GM19438 (cell line): Measurements from ENCODE around the gene CD40.
"Not testable (repeated sequence)": the region's sequence is repeated elsewhere in the genome, so short reads cannot be mapped to it uniquely, and the experiment has no call there.

Experiments
- ATAC-seq: cut with Tn5 transposase; IDR thresholded peaks from one replicate; pipeline ENCODE4 v1.9.1; 2021; ENCODE audit warnings: low read depth; ENCODE audit not compliant: unreplicated experiment

Gene CD40

DNA sequence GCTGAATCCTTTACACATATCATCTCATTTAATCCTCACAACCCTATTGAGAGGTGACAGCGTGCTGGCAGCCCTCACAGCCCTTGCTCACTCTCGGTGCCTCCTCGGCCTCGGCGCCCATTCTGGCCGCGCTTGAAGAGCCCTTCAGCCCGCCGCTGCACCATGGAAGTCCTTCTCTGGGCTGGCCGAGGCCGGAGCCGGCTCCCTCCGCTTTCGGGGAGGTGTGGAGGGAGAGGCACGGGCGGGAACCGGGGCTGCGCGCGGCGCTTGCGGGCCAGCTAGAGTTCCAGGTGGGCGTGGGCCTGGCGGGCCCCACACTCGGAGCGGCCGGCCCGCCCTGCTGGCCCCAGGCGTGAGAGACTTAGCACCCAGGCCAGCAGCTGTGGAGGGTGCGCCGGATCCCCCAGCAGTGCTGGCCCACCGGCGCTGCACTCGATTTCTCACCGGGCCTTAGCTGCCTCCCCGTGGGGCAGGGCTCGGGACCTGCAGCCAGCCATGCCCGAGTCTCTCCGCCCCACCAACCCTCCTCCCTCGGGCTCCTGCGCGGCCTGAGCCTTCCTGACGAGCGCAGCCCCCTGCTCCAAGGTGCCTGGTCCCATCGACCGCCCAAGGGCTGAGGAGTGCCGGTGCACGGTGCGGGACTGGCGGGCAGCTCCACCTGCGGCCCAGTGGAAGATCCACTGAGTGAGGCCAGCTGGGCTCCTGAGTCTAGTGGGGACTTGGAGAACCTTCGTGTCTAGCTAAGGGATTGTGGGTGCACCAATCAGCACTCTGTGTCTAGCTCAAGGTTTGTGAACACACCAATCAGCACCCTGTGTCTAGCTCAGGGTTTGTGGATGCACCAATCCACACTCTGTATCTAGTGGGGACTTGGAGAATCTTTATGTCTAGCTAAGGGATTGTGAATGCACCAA is 26.2 kb upstream of the CD40 start:
- not testable (repeated sequence) for ATAC-seq

DNA sequence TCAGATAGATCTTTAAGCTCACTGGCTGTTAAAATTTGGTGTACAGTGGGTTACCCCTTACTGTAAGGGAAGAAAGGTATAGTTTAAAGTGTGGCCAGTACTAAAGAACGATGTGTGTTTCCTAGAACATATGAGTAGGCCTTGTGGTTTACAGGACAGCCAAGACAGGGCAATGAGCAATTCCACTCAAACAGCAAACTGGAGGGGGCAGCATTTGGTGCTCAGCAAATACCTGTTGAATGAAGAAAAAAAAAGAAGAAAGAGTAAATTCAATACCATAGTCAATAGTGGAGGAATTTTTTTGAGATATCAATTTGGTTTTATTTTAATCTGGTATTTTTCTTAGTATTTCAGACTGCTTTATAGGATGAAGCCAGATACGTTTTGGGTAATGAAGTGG is 24.6 kb upstream of the CD40 start:
- no peak for ATAC-seq

DNA sequence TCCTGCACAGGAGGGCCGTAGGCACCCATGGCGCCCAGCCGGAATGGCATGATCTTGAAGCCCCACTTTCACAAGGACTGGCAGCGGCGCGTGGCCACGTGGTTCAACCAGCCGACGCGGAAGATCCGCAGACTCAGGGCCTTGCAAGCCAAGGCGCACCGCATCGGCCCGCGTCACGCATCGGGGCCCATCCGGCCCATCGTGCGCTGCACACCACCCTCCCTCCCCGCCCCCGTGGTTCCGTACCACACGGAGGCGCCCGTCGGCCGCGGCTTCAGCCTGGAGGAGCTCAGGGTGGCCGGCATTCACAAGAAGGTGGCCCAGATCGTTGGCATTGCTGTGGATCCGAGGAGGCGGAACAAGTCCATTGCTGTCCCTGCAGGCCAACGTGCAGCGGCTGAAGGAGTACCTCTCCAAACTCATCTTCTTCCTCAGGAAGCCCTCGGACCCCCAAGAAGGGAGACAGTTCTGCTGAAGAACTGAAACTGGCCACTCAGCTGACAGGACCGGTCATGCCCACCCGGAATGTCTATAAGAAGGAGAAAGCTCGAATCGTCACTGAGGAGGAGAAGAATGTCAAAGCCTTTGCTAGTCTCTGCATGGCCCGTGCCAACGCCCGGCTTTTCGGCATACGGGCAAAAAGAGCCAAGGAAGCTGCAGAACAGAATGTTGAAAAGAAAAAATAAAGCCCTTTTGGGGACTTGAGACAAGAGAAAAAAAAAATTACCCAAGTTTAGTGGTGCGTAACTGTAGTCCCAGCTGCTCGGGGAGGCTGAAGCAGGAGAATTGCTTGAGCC is 18.4 kb upstream of the CD40 start:
- no peak for ATAC-seq

DNA sequence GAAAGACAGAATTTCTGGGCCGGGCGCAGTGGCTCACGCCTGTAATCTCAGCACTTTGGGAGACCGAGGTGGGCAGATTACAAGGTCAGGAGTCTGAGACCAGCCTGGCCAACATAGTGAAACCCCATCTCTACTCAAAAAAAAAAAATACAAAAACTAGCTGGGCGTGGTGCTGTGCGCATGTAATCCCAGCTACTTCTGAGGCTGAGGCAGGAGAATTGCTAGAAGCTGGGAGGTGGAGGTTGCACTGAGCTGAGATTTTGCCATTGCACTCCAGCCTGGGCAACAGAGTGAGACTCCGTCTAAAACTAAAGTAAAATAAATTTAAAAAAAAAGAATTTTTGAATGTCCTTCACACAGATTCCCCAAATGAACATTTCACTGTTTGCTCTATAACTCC is 17.7 kb upstream of the CD40 start:
- not testable (repeated sequence) for ATAC-seq

DNA sequence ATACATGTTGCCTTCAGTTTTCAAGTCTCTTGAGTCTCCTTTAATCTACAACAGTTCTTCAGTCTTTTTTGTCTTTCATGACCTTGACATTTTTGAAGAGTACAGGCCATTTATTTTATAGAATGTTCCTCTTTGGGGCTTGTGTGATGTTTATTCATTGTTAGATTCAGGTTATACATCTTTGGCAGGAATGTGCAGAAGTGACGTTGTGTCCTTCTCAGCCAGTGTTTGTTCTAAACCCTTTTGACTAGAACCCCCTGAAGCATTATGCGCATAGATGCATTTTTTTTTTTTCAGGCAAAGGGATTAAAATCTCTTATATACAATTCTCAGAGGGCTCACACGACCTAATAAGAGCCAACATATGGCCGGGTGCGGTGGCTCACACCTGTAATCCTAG is 17.1 kb upstream of the CD40 start:
- ATAC-seq, result no peak

DNA sequence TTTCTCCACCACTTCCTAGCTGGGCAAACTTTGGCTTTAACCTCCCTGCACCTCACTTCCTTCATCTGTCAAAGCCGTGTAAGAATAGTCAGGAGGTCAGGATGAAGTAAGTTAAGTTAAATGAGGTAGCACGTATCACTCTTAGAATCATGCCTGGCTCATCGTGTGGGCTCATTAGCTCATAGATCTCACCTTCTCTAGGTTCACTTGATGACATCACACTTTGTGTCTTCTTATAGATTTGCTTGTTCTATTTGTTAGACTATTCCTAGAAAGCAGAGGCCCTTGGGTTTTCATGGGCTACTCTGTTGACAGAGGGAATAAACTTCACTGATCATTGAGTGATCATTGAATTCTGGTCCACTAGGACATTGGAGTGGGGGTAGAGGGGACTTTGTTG is 16.2 kb upstream of the CD40 start:
- no peak for ATAC-seq

DNA sequence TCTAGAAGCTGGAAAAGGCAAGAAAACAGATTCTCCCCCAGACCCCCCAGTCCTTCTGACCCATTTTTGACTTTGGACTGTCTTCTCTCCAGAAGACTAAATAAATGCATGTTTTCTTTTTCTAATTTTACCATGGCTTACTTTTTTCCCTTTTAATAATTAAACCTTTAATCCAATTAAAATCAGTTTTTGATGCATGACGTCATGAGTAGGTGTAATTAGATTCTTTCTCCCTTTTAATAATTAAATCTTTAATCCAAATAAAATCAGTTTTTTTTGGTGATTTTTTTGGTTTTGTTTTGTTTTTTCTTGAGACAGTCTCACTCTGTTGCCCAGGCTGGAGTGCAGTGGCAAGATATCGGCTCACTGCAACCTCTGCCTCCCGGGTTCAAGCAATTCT is 15.2 kb upstream of the CD40 start:
- ATAC-seq, result no peak

DNA sequence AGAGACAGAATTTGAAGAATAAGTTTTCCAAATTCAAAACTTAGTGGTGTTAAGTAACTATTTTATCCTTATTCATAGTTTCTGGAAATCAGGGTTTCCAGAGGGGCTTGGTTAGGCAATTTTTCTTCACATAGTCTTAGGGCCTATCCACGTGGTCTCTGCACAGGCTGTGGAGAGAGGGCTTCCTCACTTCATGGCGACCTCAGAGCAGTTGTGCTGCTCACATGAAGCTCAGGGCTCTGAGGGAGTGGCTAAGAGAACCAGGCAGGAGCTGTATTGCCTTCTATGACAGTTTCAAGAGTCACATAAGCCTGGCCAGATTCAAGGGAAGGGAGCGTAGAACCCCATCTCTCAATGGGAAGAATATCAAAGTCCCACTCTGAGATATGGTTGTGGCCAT is 13.9 kb upstream of the CD40 start:
- no peak for ATAC-seq

DNA sequence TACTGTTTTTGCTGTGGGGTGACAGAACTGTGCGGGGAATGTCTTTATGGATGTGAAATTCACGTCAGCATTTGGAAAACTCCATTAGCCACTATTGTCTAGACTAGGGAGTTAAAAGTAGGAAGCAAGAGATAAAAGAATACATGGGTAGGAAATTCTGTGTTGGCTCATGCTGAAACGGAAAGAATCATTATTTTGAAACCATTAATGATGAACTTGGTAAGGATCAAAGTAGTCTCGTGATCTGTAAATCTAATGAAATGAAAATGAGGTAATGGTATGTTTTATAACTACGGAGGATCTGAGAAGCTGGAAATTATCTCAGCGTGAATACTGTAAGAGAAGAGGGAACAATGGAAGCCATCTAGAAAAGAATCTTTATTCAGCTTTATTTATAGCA is 11.1 kb upstream of the CD40 start:
- ATAC-seq, result no peak

DNA sequence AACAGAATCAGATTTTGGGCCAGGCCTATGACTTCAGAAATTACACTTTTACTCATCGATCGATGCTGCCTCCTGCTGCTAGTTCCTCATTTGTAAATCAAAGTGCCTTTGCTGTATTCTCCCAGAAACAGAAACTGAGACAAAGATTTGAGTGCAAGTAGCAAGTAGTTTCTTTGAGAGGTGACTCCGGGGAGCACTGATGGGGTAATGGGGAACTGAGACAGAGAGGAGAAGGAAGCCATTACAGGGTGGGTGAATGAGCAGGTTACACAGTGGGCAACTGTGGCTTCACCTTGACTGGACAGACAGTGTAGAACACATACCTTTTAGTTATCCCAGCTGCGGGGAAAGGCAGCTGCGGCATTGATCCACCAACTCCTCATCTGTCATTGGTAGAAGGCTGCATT is 9.7 kb upstream of the CD40 start:
- ATAC-seq, result peak; percentile 83

DNA sequence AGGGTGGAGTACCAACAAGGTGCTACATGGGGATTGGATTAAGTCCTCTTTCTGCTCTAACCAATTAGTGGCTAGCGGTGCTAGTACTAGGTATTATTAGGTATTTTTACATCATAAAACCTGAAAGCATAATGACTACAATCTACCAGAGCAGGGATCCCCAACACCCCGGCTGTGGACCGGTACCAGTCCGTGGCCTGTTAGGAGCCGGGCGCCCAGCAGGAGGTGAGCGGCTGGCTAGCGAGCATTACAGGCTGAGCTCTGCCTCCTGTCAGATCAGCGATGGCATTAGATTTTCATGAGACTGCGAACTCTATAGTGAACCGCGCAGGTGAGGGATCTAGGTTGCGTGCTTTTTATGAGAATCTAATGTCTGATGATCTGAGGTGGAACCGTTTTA is 9.1 kb upstream of the CD40 start:
- no peak for ATAC-seq

DNA sequence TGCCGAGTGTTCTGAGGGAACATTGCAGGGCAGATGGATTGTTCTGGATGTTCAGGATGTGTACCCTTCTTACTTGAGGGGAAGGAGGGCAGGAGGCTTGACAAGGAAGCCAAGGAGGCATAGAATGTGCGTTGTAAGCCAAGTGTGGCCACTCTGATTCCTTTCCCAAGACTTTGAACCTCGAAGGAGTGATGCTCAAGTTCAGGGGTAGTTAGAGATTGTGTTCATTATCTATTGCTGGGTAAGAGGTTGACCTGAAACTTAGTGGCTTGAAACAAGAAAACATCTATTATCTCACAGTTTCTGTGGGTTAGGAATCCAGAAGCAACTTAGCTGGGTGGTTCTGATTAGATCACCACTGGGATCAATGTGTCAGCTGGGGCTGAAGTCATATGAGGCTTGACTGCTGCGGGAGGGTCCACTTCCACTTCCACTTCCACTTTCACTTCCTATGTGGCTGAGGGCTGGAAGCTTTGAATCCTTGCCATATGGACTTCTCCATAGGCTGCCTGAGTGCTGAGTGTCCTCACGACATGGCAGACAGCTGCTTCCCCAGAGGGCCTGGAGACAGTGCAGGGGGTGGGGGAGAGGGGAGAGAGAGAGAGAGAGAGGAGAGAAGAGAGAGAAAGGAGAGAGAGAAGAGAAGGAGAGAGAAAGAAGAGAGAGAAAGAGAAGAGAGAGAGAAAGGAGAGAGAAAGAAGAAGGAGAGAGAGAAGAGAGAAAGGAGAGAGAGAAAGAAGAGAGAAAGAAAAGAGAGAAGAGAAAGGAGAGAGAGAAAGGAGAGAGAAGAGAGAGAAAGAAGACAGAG is 6.9 kb upstream of the CD40 start:
- ATAC-seq, result no peak

DNA sequence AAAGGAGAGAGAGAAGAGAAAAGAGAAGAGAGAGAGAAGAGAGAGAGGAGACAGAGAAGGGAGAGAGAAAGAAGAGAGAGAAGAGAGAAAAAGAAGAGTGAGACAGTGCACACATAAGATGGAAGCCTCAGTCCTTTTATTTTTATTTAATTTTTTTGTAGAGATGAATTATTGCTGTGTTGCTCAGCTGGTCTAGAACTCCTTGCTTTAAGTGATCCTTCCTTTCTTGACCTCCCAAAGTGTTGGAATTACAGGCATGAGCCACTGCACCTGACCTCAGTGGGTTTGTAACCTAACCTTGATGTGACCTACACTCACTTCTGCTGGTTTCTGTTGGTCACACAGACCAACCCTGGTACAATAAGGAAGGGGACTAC is 6.3 kb upstream of the CD40 start:
- no peak for ATAC-seq

DNA sequence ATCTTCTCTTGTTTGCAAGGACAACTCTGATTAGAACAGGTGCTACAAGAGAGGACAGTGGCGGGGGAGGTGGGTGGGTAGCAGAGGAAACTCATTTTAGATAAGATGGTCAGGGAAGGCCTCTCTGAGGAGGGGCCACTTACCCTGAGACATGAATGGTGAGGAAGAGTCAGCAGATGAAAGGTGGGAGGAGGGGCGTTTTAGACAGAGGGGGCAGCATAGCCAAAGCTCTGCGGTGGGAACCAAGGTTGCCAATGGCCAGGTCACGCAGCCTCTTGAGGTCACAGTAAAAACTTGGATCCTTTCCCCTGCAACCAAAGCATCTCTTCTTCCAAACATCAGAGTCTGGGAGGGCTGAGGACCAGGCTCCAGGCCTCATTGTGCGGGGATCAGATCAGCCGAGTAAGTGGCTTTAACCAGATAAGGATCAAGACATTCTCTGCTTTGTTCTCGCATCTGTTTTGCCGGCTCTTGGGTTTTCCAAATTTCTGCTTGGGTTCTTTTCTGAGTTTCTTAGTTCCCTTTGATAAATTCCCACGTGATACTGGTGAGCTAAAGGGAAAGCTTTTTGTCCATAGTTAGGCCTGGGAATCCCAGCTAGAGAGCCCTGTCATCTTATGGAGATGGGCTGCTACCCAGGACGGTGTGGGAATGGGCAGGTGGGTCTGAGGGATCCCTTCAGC is 5.5 kb upstream of the CD40 start:
- ATAC-seq, result no peak

DNA sequence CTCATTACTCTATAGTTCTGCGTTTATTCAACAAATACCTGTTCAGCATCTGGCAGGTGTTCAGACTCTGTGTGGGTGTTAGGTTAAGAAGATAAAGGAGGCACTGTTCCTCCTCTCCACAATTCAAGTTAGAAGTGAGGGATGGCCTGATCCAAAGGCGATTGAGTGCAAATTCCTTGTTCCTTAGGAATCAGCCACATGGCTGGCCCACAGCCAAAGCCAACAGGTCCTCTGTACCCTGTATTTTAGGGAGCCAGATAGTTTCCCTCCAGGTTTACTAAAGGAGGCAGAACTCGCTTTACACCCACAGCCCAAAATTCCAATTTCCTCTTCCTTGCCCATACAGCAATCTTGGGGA is 5.0 kb upstream of the CD40 start:
- ATAC-seq, result no peak

DNA sequence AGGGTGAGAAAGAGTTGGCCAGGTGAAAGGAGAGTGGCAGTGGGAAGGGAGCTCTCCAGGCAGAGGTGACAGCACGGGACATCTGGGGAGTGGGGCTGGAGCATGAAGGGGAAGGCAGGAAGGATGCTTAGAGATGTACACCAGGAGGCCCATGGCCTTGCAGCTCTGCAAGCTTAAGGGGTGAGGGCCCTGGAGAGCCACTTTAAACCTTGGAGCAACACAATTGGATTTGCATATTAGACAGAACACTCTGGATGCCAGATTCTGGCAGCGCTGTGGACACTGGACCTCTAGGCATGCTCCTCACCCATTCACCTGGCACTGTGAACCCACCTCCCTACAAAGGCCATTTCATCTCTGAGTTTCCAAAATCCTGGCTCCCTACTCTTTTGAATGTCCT is 3.7 kb upstream of the CD40 start:
- no peak for ATAC-seq

DNA sequence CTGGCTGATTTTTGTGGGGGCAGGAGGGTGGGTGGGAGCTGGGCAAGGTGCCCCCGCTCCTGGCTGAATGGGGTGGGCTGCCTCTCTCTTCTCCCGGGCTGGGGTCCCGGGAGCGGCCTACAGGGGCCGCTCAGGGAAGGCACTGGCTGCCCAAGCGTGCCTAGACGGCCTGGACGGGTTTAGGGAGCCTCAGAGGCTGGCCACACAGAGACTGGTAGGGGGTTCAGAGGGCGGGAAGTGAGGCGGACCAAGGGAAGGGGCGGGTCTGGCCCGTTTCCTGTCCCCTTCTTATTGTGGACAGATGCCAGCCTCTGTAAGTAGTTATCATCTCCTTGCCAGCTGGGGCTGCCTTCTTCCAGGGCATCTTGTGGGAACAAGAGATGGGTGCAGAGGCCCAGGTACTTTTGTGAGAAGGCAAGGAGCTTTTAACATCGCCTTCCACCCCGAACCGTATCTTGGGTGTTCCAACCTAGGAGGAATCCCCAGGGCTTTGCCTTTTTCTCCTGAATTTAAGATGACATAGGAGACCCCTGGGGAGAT is 437 bp downstream of the CD40 start:
- ATAC-seq, result no peak

DNA sequence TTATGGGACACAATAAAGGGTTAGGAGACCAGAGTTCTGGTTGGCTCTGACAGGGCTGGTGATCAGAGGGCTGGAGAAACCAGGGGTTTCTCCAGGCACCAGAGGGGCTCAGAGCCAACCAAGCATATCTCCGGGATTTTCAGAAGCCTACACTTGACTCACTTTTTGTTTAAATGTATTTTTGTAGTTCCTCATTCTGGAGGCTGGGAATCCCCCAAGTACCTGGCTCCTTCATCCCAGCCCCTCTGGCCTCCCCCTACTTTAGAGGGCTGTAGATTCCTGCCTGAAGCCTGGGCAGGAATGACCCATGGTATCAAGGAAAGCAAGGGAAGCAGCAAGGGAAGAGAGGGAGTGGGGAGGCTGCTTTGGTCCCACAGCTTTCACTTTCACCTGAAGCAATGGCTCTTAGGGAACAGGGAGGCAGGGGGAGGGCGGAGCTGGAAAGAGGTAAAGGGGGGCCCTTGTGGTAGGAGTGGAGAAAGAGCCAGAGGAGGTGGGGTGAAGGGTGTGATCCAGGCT is 973 bp downstream of the CD40 start:
- peak; percentile 46 for ATAC-seq

DNA sequence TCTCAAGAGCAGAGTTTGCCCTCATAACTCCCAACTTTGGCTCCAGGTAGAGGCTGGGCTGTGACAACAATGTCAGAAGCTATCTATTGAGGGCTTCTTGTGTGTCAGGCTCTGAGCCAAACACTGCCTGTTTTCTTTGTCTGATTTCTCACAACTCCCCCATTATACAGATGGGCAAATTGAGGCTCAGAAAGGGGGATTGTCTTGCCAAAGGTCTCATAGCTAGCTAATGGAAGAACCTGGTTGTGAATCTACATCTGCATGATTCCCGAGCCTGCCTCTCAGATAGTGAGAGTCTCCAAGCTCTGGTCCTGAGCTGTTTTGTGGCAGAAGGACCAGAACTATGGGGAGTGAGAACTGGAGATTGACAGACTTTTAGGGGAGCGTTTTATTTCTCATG is 1.4 kb downstream of the CD40 start:
- ATAC-seq, result no peak

DNA sequence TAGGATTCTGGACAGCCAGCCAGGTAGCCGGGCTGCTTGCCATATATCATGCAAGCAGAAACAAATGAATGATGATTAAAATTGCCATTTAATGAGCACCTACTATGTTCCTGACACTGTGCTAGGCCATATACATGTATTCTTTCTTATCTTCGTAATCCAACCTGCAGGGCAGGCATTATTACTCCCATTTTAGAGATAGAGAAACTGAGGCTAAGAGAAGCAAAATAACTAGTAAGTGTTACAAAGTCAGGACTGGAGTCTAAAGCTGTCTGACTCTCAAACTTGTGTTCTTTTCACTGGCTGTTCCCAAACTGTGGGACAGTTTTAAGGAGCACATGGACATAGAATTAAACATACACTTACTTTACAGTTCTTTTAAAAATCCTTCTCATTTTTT is 2.0 kb downstream of the CD40 start:
- no peak for ATAC-seq
